ENCODE results near the gene EPHA6.

DNA sequence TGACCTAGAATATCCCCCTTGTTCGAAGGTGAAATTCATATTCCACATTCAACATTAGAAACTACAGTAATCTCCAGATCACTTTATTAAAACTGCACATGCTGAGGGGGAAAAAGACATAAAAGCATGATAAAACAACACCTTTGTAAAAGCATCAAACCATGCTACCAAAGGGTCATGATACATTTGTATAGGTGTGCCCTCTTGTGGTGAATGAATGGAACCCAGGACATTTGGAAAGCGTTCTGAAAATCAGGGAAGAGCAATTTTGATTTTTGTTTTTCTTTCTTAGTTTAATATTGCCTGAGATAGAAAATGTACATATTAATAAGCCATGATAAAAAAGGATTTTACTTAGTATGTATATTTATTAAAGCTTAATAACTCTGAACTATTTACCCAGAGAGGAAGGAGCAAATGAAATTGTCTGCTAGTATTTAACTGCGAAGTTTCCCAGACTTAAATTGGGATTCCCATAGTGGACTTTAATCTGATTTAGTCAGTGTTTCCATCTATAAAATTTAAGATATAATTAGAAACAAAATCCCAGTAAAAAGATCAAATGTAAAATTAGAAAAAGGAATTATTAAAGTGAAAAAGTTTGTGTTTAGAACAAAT, 844.4 kb downstream of the EPHA6 start:
- TF ChIP-seq POLR2A (IDR thresholded peaks at IDR 0.05) (no peak), CTCF (IDR thresholded peaks at IDR 0.05) (peak; percentile 16 to 71 (median 46))
